HTERT RPE-1 (cell line): ENCODE measurements around the gene ADAMTS18.
"Not testable (repeated sequence)": the region's sequence is repeated elsewhere in the genome, so short reads cannot be mapped to it uniquely, and the experiment has no call there.

ENCODE experiments used
- in situ Hi-C: fragments of 300-500 bp; cut with MboI; formaldehyde crosslinking; loops from 4 replicates; pipeline ENCODE4 v1.14.3; 2020; ENCODE audit warnings: low sequenced_read_pairs

Gene ADAMTS18

DNA sequence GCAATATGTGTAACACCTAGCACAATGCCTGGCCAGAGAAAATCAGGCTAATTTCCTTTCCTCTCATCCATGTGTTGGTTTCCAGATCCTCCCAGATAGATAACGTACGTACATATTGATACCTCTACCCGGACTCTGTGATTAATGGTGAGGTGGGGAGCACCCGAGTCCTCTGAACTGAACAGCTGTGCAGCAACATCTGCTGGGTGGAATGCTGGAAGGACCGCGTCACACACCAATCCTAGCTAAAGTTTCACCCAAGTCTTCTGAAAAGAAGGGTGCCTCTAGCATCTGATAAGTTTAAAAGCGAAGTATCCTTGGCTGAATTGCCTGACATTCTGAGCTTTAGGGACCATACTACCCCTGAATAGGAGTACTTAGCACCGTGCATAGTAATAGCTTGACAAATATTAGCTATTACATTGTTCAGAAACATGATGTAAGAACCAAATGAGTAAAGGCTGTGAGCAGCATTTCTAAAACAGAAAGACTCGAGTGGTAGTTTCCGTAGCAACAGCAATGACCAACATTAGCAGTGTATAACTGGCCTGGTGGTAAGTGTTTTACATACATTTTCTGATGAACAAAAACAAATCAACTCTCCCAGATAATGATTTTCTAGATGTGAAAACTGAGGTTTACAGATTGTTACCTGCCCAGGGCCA is 144.3 kb downstream of the ADAMTS18 start:
- in situ Hi-C loops, result no loop called here

- in situ Hi-C loops, result no loop called here
Observed at GRCh38 chr16:77289331-77289809, 145.5 kb downstream of the ADAMTS18 start.

DNA sequence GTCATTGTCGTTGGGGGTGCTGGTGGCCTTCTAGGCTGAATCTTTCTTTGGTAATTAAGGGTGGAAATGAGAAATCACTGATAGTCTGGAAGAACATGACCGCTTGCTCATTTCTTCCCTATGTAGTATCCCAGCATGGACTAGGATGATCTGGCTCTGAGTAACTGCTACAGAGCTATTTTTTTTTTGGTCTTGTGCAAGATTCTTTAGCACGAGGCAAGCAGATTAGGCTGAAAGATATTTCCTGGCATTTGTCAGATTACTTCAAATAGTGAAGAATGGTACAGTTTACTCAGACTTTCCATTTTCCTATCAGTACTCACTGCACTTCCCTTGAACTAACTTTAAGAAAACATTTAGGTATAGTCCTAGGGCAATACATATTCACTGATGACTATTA is 146.6 kb downstream of the ADAMTS18 start:
- in situ Hi-C loops, result no loop called here

DNA sequence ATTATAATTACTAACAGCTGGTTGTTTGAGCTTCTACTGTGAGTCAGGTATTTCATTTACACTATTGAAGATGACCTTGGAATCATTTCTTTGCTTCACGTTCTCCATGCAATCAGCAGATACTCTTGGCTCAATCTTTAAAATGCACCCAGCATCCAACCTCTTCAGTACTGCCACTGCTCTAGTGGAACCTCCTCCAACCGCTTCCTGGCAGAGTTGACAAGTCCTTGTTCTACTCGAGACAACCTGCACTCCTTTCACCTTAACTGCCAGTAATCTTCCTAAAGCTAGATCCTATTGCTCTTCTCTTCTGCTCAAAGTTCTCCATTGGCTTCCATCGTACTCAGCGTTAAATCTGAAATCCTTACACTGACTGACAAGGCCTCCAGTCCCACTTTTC is 149.2 kb downstream of the ADAMTS18 start:
- in situ Hi-C loops, result no loop called here

GRCh38 chr16:77282345-77282744 is 152.5 kb downstream of the ADAMTS18 start:
- in situ Hi-C loops, result no loop called here

- in situ Hi-C loops, result not testable (repeated sequence)
Observed at GRCh38 chr16:77279316-77279715, 155.5 kb downstream of the ADAMTS18 start.

DNA sequence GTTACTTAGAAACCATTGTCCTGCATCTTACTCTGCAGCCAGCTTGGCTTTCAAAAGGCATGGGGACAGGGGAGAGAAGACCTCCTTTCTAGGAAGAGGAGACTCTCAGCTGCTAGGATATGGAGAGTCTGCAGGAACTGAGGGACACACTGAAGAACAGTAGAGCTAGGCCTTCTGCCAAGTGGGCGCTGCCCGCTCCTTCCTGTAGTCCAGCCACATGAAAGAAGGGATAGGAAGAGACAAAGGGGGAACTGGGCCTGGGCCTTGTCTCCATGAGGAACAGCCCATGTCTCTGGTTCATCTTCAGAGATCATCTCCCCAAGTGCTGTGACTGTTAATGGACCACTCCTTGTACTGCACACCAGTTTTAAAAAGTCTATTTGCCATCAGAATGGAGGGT is 157.3 kb downstream of the ADAMTS18 start:
- in situ Hi-C loops, result no loop called here

GRCh38 chr16:77277141-77277540 is 157.7 kb downstream of the ADAMTS18 start:
- in situ Hi-C loops, result no loop called here

DNA sequence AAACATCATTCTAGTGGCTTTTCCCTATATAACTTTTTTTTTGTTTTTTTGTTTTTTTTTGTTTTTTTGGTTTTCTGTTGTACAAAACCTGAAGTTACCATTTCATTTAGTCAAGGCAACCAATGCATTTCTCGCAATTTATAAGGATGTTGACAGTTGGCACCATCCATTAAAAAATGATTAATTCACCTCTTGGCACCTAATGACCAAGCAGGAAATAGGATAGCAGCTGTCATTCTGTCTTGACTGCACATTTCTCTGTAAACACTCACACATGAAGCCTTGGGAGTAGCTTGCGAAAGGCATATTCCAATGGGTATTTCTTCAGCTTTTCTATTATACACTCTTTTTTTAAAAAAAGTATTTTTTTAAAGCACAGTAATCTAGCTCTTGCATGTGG is 158.2 kb downstream of the ADAMTS18 start:
- in situ Hi-C loops, result no loop called here

DNA sequence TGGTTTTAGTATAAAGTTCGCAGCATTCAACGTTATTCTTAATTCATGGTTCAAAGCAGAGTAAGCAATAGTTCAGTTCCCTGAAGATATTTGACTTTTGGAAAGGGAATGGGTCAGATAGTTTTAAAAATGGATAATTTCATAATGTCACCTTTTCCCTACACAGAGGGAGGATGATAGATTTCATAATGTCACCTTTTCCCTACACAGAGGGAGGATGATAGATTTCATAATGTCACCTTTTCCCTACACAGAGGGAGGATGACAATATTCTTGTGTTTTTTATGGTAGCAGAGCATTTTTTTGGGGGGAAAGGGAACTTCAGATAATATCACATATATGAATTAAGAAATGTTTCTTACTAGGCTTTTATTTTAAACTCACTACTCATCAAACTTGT is 159.5 kb downstream of the ADAMTS18 start:
- in situ Hi-C loops, result not testable (repeated sequence)

GRCh38 chr16:77273815-77274214 is 161.0 kb downstream of the ADAMTS18 start:
- in situ Hi-C loops, result no loop called here

- in situ Hi-C loops, result no loop called here
Observed at GRCh38 chr16:77271532-77272426, 163.1 kb downstream of the ADAMTS18 start.

GRCh38 chr16:77266185-77266584 is 168.6 kb downstream of the ADAMTS18 start:
- in situ Hi-C loops, result not testable (repeated sequence)

- in situ Hi-C loops, result no loop called here
Observed at GRCh38 chr16:77262971-77263370, 171.9 kb downstream of the ADAMTS18 start.

DNA sequence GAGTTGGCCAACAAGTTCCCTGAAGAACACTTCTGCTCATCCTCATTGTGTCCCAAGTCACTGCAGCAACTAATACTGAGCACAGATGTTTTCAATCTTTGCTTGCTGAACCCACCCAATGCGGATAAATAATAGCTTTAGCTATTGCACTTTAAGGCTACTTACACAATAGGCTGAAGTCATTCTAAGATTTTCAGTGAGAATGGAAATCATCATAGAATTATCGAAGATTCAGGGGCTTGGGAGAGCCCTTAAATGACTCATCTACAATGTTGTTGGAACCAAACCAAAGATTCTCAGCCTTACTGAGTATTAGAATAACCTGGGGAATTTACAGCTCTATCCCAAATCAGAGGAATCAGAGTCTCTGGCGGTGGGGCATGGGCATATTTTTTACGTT is 184.4 kb downstream of the ADAMTS18 start:
- in situ Hi-C loops, result no loop called here

DNA sequence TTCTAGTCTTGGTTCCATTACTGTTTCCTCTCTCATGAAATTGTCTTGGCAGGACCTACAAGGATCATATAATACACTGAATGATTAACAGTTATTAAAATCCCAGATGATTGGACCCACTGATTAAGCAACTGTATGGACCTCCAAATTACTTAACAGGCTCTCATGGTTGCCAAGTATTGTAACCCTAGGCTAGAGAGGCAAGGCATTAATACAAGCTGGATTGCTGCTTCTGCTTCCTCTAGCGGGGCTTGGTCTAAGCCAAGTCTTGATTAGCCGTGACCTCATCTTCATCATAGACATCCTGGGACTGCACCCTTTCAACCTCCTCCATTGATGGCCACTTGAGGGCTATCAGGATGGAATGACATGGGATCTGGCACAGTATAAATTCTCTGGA is 188.7 kb downstream of the ADAMTS18 start:
- in situ Hi-C loops, result loop anchor here (25.0 kb wide), 1 partner anchor 341 kb away; no protein-coding TSS in a partner anchor

- in situ Hi-C loops, result loop anchor here (25.0 kb wide), 1 partner anchor 345 kb away; no protein-coding TSS in a partner anchor
Observed at GRCh38 chr16:77242471-77242870, 192.4 kb downstream of the ADAMTS18 start.

DNA sequence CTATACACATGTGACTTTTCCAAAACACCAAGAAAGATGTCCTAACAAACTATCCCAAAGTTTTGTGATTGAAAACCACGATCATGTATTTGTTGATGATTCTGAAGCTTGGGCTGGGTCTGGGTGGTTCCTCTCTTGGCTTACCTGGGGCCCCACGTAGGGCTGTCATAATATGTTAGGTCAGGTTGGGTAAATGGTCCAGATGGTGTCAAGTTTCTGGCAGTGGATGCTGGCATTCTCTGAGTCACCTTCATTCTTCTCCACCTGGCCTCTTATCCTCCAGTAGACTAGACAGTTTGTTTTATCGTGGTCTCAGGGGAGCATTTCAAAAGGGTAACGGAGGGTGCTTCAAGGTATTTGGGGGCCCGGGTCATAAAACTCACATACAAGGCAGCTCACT is 196.2 kb downstream of the ADAMTS18 start:
- in situ Hi-C loops, result loop anchor here (25.0 kb wide), 1 partner anchor 349 kb away; no protein-coding TSS in a partner anchor

DNA sequence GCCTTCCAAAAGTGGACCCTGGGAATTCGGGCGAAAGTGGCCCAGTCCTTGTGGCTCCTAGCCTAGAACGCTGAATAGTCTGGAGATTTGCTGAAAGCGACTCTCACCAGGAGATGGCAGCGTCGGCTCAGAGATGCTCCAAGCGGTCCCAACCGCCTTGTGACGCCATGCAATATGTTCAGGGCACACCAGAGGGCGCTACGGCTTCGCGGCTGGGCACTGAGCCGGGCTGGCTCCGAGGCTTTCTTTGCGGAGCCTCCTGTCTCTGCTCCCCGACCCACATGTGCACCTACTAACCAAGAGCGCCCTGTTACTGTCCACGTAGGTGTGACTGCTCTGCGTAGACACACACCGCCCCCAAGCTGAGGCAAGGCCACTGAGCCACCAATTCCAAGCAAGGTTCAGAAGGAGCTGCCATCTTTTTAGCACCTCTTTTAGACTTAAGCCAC is 198.7 kb downstream of the ADAMTS18 start:
- in situ Hi-C loops, result loop anchor here (25.0 kb wide), 1 partner anchor 351 kb away; no protein-coding TSS in a partner anchor

GRCh38 chr16:77234611-77235010 is 200.2 kb downstream of the ADAMTS18 start:
- in situ Hi-C loops, result loop anchor here (25.0 kb wide), 1 partner anchor 353 kb away; no protein-coding TSS in a partner anchor

- in situ Hi-C loops, result loop anchor here (25.0 kb wide), 1 partner anchor 353 kb away; no protein-coding TSS in a partner anchor
Observed at GRCh38 chr16:77233799-77234519, 200.9 kb downstream of the ADAMTS18 start.
